RCC 7860 (cell line): ENCODE results near the gene ACSM2A.
"Not testable (repeated sequence)": the region's sequence is repeated elsewhere in the genome, so short reads cannot be mapped to it uniquely, and the experiment has no call there.

ENCODE experiments used
- DNase-seq: peaks from one replicate; pipeline ENCODE4 v3.0.0-alpha.2; 2015; ENCODE audit warnings: low spot score
- FAIRE-seq: peaks from 2 replicates; lab custom pipeline; 2012; peaks lifted over from hg19 to GRCh38; lab: Jason Lieb, UNC

The ACSM2A gene

DNA sequence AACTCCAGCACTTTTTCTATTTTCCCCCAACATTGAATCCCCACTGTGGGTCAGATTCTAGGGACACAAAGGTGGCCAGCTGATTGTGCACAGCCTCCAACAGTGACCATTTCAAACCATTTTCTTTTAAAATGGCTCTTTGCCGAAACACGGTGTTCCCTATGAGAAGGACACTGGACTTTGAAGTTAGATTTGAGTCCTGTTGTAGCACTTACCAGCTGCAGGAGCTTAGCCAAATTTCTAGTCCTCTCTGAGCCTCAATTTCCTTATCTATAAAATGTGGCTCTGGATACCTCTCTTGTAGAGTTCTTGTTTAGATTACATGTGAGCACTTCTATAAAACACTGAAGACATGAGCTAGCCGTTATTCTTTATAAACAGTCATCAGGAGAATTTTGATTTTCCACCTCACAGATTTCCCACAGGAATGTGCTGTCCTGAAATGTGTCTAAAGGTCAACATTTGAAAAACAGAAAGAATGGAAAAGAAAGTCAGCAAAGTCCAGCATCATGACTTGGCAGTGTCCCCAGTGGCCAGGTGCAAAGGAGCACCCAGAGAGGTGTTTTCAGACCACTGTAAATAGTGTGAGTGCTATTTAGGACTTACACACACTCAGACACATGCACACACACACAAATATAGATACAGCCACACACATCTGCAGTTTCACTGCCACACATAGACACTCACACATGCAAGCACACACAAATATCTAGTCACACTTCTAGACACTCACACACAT is 4.5 kb upstream of the ACSM2A start:
- FAIRE-seq, result peak; percentile 79
- not testable (repeated sequence) for DNase-seq

DNA sequence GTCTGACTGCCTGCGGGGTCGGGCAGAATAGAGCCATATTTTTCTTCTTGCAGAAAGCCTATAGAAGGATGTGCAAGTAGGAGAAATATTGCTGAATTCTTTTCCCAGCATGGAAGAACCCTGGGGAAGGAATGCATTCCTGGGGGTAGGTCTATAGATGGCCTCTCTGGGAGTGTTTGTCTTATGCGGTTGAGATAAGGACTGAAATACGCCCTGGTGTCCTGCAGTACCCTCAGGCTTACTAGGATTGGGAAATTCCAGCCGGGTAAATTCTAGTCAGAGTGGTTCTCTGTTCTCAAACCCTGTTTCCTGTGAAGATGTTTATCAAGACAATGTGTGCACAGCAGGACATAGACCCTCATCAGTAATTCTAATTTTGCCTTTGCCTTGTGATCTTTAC is 2.3 kb downstream of the ACSM2A start:
- not testable (repeated sequence) for FAIRE-seq, DNase-seq

DNA sequence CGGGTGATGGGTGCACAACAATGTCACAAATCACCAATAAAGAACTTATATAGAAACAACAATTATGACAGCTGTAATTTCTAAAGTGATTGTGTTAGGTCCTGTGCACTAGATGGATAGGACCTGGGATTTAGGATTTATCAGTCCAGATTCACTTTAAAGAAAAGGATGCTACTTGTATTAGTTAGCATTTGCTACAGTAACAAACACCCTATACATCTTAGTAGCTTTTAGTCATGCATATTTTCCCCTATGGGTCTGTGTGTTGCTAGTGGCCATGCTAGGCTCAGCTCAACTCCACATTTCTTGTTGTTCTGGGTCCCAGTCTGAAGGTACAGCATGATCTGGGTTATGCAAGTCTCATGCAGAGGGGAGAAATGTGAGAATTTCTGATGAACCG is 7.9 kb downstream of the ACSM2A start:
- not testable (repeated sequence) for DNase-seq, FAIRE-seq

DNA sequence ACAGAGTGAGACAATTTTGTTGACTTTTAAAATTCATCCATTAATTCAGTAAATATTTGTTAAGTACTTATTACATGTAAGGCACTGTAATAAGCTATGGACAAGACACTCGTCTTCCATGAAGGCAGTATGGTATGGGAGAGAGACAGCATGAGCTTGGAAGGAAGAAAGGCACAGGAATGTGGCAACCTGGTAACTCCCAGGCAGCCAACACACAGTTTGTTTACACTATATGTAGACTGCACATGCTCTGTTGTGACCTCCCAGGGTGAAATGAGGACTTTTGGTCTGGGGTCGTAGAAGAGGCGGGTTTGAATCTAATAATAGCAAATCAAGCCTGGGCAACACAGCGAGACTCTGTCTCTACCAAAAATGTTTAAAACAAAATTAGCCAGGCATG is 9.0 kb downstream of the ACSM2A start:
- DNase-seq, FAIRE-seq: not testable (repeated sequence)

DNA sequence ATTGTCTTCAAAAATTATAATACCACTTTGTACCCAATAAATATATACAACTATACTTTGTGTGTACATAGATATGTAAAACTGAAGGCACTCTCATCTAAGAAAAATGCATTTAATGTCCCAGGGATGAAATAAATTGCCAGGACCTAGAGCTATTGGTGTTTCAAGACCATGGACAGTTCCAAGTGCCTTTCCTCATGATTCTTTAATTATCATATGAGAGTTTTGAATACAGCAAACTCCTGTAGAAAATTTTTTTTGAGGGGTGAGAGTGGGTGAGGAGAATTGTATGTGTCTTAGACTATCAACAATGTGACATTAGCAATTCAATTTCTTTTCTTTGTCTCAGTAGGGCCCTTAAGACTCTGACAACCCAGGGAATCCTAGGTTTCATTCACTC is 17.6 kb downstream of the ACSM2A start:
- not testable (repeated sequence) for DNase-seq, FAIRE-seq

DNA sequence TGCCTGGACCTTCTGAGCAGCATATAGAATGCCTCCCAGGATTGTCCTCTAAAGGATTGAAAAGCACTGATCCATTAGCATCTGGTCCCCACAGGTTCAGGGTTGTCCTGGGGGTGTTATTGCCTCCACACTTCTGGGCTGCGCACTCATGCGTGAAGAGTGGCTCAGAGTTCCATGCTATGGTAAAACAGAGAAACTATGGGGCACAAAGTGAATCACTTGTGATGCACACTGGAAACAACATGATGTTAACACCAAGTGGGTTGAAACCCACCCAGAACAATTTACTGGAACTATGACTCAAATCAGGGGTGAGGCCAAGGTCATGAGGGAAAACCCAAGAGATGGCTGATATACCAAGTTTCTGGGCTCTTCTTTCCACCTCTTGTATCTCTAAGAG is 18.6 kb downstream of the ACSM2A start:
- DNase-seq, result not testable (repeated sequence)

DNA sequence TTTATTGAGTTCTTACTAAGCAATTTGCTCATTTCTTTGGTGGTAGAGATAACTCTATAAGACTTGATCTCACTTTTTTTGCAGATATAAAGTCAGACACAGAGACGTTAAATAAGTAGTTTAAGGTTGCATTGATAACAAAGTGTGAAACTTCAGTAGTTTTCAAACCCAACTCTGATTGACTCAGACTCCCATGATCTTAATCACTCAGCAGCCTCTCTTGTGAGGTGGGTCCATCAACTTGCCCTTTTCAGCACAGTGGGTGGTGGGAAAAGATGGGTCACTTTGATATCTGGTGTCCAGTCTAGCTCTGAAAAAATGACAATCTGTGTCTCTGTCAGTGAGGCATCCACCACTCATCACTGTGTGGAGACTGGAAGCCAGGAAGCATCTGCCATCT is 19.4 kb downstream of the ACSM2A start:
- not testable (repeated sequence) for DNase-seq, FAIRE-seq

More for the DNA sequence above, 18.6 kb downstream of the ACSM2A start:
- FAIRE-seq, result not testable (repeated sequence)

DNA sequence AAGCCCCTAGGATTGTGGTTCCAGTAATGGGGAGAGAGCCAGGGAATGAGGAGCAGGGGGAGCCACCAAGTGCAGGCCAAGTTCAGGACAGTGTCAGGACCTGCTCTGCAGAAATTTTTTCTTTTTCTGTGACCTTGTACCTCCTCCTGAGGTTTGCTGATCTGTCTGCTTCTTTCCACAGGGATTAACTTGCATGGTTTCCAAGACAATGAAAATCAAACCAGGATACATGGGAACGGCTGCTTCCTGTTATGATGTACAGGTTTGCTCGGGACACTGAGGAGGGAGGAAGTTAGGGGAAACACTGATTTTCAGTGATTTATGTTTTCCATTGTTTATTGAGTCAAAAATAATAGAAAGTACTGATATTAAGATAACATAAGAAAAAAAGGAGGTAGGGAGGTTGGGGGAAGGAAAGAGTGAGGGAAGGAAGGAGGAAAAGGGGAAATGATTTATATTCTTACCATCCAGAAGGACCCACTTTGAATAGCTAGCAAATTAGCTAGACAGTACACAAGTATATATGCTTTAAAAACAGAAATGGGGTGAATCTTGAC is 25.9 kb downstream of the ACSM2A start:
- FAIRE-seq, DNase-seq: not testable (repeated sequence)

DNA sequence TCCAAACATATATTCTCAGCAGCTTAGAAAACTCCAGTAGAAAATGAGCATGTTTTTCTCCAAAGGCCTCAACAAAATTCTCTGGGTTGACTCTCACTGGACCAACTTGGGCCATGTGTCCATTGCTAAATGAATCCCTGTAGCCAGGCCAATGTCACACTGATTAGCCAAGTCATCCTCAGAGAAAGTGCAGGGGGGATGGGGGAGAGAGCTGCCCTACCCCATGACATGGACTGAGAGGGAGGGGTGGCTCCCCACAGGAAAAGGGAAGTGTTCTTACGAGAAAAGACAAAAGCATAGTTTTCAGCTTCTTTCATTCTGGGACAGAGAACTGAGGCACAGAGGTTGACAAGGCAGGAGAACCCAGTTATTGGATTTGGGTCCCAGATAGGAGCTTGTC is 32.7 kb downstream of the ACSM2A start:
- DNase-seq, FAIRE-seq: not testable (repeated sequence)

DNA sequence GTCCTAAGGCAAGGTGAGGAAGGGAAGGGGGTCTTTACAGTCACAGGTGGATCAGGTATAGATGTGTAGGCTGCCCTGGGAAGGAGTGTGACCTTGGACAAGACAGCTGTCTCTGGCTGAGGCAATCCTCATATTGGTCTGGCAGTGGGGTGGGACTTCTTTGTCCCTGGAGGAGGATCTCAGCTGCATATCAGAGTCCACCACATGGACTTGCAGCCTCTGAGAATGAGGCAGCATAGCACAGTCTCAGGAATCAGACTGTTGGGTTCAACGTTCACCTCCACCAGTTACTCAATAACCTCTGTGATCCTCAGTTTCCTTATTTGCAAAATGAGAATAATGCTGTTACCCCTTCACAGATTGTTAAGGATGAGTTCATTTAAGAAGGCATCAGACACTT is 33.4 kb downstream of the ACSM2A start:
- DNase-seq (no peak), FAIRE-seq (no peak)

DNA sequence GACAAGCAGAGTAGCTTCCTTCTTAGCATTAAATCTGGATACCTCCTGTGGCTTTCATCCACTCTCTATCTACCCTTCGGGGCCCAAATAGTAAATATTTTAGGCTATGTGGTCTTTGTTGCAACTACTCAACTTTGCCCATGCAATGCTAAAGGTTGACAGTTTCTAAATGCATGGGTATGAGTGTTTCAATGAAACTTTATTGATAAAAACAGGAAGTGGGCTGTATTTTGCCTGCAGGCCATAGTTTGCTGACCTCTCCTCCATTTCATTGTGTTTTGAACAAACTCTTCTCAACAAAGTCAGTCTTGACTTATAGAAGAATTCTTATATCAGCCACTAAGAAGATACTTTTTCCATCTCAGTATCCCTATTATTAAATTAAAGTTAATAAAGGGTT is 34.1 kb downstream of the ACSM2A start:
- FAIRE-seq (no peak), DNase-seq (no peak)

DNA sequence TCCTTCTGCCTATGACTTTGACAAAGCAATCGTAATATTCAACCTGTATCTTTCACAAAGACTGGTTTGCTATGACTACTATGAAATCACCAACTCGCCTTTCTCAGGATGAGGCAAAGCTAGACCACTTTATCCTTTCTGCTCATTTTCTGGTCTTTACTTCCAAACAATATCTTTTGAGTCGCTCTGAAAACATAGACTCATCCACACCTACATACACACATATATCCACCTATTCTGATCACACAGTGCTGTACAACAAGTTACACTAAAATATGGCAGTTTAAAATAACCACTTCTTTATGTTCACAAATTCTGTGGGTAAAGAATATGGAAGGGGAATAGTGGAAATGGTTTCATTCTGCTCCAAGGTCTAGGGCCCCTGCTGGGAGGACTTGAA is 39.7 kb downstream of the ACSM2A start:
- not testable (repeated sequence) for DNase-seq, FAIRE-seq

DNA sequence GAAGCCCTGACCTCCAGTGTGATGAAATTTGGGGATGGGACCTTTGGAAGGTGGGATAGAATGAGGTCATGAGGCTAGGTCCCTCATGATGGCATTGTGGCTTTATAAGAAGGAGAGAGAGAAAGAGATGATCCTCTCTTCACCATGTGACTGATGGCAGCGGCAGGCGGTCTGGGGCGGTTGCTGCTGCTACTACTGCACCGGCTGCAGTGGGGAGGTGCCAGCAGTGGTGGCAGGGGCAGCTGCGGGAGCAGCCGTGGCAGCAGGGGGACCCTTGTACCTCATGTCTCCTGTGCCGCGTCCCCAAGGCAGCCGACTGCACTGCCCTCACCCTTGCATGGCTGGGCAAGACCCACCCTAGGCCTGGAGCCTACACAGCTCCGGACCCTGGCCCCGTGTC is 40.1 kb downstream of the ACSM2A start:
- not testable (repeated sequence) for DNase-seq, FAIRE-seq

DNA sequence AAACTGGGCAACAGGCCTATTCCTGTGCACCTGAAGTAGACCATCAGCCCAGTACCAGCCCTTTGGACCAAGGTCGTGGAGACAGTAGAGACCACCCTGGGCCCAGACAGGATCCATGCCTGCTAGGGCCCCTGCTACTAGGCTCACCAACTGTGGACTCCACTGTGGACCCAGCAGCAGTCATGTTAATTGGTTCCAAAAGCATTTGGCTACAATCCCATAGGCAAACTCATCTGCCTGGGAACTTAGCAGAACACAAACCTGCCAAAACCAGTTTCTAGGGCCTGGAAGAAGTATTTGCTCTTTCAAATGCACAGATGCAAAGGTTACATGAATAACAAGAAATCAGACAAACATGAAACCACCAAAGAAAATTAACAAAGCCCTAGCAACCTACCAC is 53.1 kb downstream of the ACSM2A start:
- DNase-seq, result no peak
- no peak for FAIRE-seq

DNA sequence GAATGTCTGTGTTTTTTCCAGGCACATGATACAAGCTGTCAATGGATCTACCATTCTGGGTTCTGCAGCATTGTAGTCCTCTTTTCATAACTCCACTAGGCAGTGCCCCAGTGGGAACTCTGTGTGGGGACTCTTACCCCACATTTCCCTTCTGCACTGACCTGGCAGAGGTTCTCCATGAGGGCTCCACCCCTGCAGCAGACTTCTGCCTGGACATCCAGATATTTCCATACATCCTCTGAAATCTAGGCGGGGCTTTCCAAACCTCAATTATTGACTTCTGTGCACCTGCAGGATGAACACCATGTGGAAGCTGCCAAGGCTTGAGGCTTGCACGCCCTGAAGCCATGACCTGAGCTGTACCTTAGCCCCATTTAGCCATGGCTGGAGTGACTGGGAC is 56.0 kb downstream of the ACSM2A start:
- DNase-seq (no peak), FAIRE-seq (no peak)

DNA sequence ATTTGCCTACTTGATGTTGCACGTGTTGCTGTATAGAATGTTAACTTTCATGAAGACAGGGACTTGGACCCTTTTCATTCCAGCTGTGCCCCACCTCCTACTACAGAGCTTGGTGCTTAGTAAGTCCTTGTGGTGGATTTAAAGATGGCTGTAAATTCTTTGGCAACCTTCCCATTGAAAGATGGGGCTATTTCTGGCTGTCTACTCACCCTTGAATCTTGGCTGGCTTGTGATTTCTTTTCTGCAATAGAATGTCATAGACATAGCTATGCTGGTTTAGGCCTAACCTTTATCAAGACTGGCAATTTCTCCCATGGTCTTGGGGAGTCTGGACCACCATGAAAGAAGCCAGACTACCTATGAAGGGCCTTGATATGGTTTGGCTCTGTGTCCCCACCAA is 59.0 kb downstream of the ACSM2A start:
- FAIRE-seq (no peak), DNase-seq (no peak)

DNA sequence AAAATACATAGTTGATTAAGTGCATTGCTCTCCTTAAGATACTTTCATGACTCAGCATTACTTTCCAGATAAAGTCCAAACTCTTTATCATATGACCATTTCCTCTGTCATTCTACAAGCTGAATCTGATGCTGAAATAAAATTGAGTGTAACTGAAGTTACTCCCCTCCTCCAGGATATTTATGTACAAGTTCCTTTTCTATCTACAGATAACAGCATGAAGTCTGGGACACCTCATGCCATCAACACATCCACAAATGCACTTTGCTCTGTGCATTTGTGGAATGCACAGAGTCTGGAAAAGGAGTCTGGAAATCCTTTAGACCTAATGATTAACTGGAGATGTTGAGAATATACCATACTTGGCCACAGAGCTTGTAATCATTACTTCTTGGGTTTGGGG is 64.4 kb downstream of the ACSM2A start:
- no peak for DNase-seq
- FAIRE-seq, result no peak

DNA sequence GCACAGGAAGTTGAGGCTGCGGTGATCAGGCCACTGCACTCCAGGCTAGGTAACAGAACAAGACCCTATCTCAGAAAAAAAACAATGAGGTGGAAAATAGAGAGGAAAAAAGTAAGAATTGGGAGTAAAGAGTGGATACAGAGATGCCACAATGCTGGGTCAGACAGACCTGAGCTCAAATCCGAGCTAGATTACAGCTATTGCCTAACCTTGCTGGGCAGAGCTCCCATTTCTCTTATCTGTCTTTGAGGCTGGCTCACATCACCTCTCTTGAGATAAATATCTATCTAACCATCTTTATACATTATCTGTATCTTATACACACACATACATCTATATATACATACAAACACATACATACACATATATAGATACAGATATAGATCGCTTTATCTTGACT is 65.8 kb downstream of the ACSM2A start:
- no peak for FAIRE-seq

DNA sequence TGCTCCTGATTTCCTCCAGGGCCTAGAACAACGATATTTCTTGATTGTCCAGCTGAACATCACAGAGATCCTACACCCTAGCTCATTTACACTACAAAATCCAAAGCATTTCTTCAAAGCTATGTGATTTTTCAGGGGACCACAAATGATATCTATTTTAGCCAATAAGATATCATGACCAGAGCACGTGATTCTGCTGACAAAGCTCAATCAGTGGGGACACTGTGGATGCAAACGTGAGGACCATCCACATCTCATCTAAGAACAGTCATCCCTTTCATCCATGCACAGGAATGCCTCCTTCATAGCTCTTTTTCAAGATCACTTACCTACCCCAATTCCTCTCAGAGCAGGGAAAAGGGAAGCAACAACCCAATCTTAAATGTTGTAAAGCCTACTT is 67.9 kb downstream of the ACSM2A start:
- no peak for FAIRE-seq

More for the DNA sequence above, 65.8 kb downstream of the ACSM2A start:
- DNase-seq, result no peak

DNA sequence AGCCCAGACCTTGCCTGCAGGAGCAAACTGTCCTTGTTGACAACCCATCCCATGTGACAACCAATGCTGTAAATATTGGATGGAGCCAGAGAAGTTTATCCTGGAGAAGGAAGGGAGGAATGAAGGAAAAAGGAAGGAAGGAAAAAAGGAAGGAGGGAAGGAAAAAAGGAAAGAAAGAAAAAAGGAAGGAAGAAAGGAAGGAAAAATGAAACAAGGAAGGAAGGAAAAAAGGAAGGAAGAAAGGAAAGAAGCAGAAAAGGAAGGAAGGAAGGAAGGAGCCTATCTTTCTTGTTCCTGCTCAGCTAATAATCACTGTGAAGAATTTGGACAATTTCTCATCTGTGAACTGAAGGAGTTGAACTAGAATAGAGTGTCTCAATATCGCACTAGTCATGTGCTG is 68.8 kb downstream of the ACSM2A start:
- no peak for DNase-seq
- FAIRE-seq, result no peak

More for the DNA sequence above, 67.9 kb downstream of the ACSM2A start:
- DNase-seq, result no peak

DNA sequence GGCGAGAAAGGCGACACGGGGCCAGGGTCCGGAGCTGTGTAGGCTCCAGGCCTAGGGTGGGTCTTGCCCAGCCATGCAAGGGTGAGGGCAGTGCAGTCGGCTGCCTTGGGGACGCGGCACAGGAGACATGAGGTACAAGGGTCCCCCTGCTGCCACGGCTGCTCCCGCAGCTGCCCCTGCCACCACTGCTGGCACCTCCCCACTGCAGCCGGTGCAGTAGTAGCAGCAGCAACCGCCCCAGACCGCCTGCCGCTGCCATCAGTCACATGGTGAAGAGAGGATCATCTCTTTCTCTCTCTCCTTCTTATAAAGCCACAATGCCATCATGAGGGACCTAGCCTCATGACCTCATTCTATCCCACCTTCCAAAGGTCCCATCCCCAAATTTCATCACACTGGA is 80.5 kb downstream of the ACSM2A start:
- not testable (repeated sequence) for DNase-seq, FAIRE-seq

DNA sequence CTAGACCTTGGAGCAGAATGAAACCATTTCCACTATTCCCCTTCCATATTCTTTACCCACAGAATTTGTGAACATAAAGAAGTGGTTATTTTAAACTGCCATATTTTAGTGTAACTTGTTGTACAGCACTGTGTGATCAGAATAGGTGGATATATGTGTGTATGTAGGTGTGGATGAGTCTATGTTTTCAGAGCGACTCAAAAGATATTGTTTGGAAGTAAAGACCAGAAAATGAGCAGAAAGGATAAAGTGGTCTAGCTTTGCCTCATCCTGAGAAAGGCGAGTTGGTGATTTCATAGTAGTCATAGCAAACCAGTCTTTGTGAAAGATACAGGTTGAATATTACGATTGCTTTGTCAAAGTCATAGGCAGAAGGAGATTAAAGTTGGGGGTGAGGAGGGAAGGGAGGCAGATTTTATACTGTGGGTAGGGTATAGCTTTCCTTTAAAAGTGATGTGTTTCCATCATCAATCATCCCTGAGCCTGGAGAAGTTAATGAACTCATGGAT is 81.0 kb downstream of the ACSM2A start:
- not testable (repeated sequence) for DNase-seq, FAIRE-seq
